GM21528 (cell line): ENCODE data around the gene TNRC18.
"Not testable (repeated sequence)": the region's sequence is repeated elsewhere in the genome, so short reads cannot be mapped to it uniquely, and the experiment has no call there.

Experiments
- ATAC-seq: cut with Tn5 transposase; IDR thresholded peaks from one replicate; pipeline ENCODE4 v1.9.1; 2021; ENCODE audit warnings: mild to moderate bottlenecking, moderate library complexity; ENCODE audit not compliant: unreplicated experiment, low FRiP score

TNRC18 gene

GRCh38 chr7:5296611-5297226 lies 126.9 kb downstream of the TNRC18 start:
- no peak for ATAC-seq

GRCh38 chr7:5296015-5296610 lies 127.5 kb downstream of the TNRC18 start:
- no peak for ATAC-seq

GRCh38 chr7:5295039-5296014 lies 128.3 kb downstream of the TNRC18 start:
- ATAC-seq = no peak

- ATAC-seq = no peak
These were observed 129.3 kb downstream of the TNRC18 start for GRCh38 chr7:5294169-5294987.

GRCh38 chr7:5291711-5292335 lies 131.8 kb downstream of the TNRC18 start:
- not testable (repeated sequence) for ATAC-seq

GRCh38 chr7:5291301-5291700 lies 132.3 kb downstream of the TNRC18 start:
- ATAC-seq = no peak

- no peak for ATAC-seq
These were observed 134.3 kb downstream of the TNRC18 start for GRCh38 chr7:5289355-5289754.

- ATAC-seq = not testable (repeated sequence)
These were observed 135.1 kb downstream of the TNRC18 start for GRCh38 chr7:5288560-5288959.

GRCh38 chr7:5287802-5288201 lies 135.8 kb downstream of the TNRC18 start:
- ATAC-seq = no peak

GRCh38 chr7:5287373-5287772 lies 136.3 kb downstream of the TNRC18 start:
- ATAC-seq = not testable (repeated sequence)

GRCh38 chr7:5286933-5287332 lies 136.7 kb downstream of the TNRC18 start:
- no peak for ATAC-seq

- ATAC-seq = no peak
These were observed 139.0 kb downstream of the TNRC18 start for GRCh38 chr7:5284304-5285281.

- no peak for ATAC-seq
These were observed 140.0 kb downstream of the TNRC18 start for GRCh38 chr7:5283421-5284303.

GRCh38 chr7:5282543-5283316 lies 140.9 kb downstream of the TNRC18 start, which contains the start of gene SLC29A4:
Gene SLC29A4 (plus strand): TSS chr7:5282943. CDS start chr7:5287817, 4,874 bp downstream.
- ATAC-seq = no peak

- ATAC-seq = not testable (repeated sequence)
These were observed 141.8 kb downstream of the TNRC18 start for GRCh38 chr7:5281598-5282500.

- no peak for ATAC-seq
These were observed 143.9 kb downstream of the TNRC18 start for GRCh38 chr7:5279734-5280133.
